ENCODE results near the gene RRP9. TPM values are rescaled to one million over a fixed set of nuclear protein-coding genes. Genes with fewer than 3 reads are reported as not detected.

Gene RRP9
- total RNA-seq, 4 donors from 2014 or later = 14.9 to 32.9 (median 21.3) TPM

DNA sequence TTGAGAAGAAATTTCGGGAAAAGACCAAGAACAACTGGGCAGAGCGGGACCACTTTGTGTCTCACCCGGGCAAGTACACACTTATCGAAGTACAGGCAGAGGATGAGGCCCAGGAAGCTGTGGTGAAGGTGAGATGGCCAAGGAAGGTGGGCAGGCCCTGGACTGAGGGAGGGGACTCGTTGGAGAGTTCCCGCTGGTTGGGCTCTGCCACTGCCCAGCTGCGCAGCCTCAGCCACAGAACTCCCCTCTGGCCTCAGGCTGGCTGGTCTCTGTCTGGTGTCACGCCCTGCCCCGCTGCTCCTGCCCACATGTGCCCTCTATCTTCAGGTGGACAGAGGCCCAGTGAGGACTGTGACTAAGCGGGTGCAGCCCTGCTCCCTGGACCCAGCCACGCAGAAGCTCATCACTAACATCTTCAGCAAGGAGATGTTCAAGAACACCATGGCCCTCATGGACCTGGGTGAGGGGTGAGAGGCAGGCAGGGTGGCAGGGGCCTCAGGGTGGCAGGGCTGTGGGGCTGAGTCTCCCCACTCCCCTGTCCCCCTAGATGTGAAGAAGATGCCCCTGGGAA lies 2.8 kb upstream of the RRP9 start:
- H3K36me3 ChIP-seq = peaks cover 0 to 43% (median 5%) of the 10 kb centered on the region in 3 donors
- TF ChIP-seq, protein P1, sequence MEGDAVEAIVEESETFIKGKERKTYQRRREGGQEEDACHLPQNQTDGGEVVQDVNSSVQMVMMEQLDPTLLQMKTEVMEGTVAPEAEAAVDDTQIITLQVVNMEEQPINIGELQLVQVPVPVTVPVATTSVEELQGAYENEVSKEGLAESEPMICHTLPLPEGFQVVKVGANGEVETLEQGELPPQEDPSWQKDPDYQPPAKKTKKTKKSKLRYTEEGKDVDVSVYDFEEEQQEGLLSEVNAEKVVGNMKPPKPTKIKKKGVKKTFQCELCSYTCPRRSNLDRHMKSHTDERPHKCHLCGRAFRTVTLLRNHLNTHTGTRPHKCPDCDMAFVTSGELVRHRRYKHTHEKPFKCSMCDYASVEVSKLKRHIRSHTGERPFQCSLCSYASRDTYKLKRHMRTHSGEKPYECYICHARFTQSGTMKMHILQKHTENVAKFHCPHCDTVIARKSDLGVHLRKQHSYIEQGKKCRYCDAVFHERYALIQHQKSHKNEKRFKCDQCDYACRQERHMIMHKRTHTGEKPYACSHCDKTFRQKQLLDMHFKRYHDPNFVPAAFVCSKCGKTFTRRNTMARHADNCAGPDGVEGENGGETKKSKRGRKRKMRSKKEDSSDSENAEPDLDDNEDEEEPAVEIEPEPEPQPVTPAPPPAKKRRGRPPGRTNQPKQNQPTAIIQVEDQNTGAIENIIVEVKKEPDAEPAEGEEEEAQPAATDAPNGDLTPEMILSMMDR (IDR thresholded peaks at IDR 0.05) = no peak
- no peak for TF ChIP-seq EP300 (IDR thresholded peaks at IDR 0.05)

GRCh38 chr3:51943451-51944391 lies 2.0 kb upstream of the RRP9 start:
- Histone ChIP-seq H3K36me3 (peaks cover 0 to 42% (median 5%) of the 10 kb centered on the region in 3 donors), H3K27me3 (no peaks in the 10 kb centered on the region), H3K27ac (peak overlapping the region; percentile 86 to 95 (median 92)), H3K9me3 (no peaks in the 10 kb centered on the region), H3K4me3 (peak overlapping the region in 1 of 4 donors; percentile 96), H3K4me1 (peaks cover 3 to 38% (median 26%) of the 10 kb centered on the region in 4 donors)
- TF ChIP-seq, protein P1 (IDR thresholded peaks at IDR 0.05) = no peak
- TF ChIP-seq POLR2A (IDR thresholded peaks at IDR 0.05) (no peak), EP300 (IDR thresholded peaks at IDR 0.05) (no peak)
- WGBS, 2 donors = 91 to 92% methylated on average over 18 to 21 of the region's 21 CpGs
- no peak for DNase-seq (ENCODE audit: low spot score in 2 of 2)

More for the DNA sequence above, 2.8 kb upstream of the RRP9 start:
- Histone ChIP-seq H3K27me3 (no peaks in the 10 kb centered on the region), H3K4me1 (peaks cover 3 to 38% (median 26%) of the 10 kb centered on the region in 4 donors), H3K9me3 (no peaks in the 10 kb centered on the region), H3K4me3 (no peak overlapping the region), H3K27ac (no peak overlapping the region)
- no peak for DNase-seq (ENCODE audit: low spot score in 2 of 2)
- WGBS, 2 donors = 85 to 87% methylated on average over 11 of the region's 11 CpGs

- WGBS, 2 donors = 29 to 36% methylated on average over 15 to 16 of the region's 17 CpGs
- H3K36me3 ChIP-seq = peaks cover 0 to 42% (median 10%) of the 10 kb centered on the region in 3 donors
- peak overlapping the region; percentile 86 to 95 (median 92) for H3K27ac ChIP-seq
- DNase-seq (ENCODE audit: low spot score in 2 of 2) = peak in 1 of 2 donors; percentile 24
- no peaks in the 10 kb centered on the region for H3K27me3 ChIP-seq
- peaks cover 3 to 38% (median 26%) of the 10 kb centered on the region in 4 donors for H3K4me1 ChIP-seq
- no peak for TF ChIP-seq POLR2A (IDR thresholded peaks at IDR 0.05)
- TF ChIP-seq EP300 (IDR thresholded peaks at IDR 0.05) = peak in 1 of 2 donors; percentile 25
- TF ChIP-seq, protein P1 (IDR thresholded peaks at IDR 0.05) = no peak
- H3K9me3 ChIP-seq = no peaks in the 10 kb centered on the region
- peak overlapping the region; percentile 29 to 96 (median 76) for H3K4me3 ChIP-seq
These were observed 1.1 kb upstream of the RRP9 start for GRCh38 chr3:51942603-51943450.

DNA sequence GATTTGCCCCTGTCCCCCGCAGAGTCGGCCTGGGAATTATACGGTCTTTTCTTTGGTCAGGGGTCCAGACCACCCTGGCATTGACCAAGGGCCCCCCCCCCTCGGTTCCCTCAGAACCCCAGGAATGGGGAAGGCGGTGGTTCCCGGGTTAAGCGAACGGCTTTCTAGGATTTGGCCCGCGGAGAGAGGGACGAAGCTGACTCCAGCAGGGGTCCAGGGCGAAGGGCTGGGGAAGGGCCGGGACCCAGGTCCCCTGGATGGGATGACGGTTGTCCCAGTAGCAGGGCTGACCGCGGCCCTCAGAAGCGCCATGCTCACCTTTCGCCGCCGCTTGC lies 274 bp downstream of the RRP9 start:
- no peak for DNase-seq (ENCODE audit: low spot score in 2 of 2)
- Histone ChIP-seq H3K4me1 (peaks cover 3 to 38% (median 26%) of the 10 kb centered on the region in 4 donors), H3K36me3 (peaks cover 0 to 50% (median 22%) of the 10 kb centered on the region in 3 donors), H3K27me3 (no peaks in the 10 kb centered on the region), H3K9me3 (no peaks in the 10 kb centered on the region), H3K4me3 (peak overlapping the region; percentile 75 to 96 (median 80)), H3K27ac (peak overlapping the region in 3 of 4 donors; percentile 61 to 86 (median 78))
- WGBS, 2 donors = 0 to 1% methylated on average over 17 to 20 of the region's 20 CpGs
- TF ChIP-seq, protein P1 (IDR thresholded peaks at IDR 0.05) = no peak
- TF ChIP-seq EP300 (IDR thresholded peaks at IDR 0.05) (no peak), POLR2A (IDR thresholded peaks at IDR 0.05) (no peak)
